HG03045 (cell line): ENCODE data around the gene LIMS2.

Source experiments
- ATAC-seq: cut with Tn5 transposase; IDR thresholded peaks from one replicate; pipeline ENCODE4 v1.9.1; 2021; ENCODE audit warnings: mild to moderate bottlenecking, moderate library complexity; ENCODE audit not compliant: unreplicated experiment

The LIMS2 gene

GRCh38 chr2:127634626-127635379 lies 40.5 kb downstream of the LIMS2 start:
- no peak for ATAC-seq

GRCh38 chr2:127634066-127634617 lies 41.2 kb downstream of the LIMS2 start:
- ATAC-seq = no peak

GRCh38 chr2:127633556-127634065 lies 41.7 kb downstream of the LIMS2 start:
- ATAC-seq = no peak

- no peak for ATAC-seq
Observed at GRCh38 chr2:127632592-127633489, 42.5 kb downstream of the LIMS2 start.

- ATAC-seq = no peak
Observed at GRCh38 chr2:127631997-127632581, 43.2 kb downstream of the LIMS2 start.

- no peak for ATAC-seq
Observed at GRCh38 chr2:127631541-127631996, 43.8 kb downstream of the LIMS2 start.

GRCh38 chr2:127630864-127631540 lies 44.3 kb downstream of the LIMS2 start:
- ATAC-seq = no peak

GRCh38 chr2:127630096-127630863 lies 45.0 kb downstream of the LIMS2 start:
- no peak for ATAC-seq

GRCh38 chr2:127629637-127630036 lies 45.7 kb downstream of the LIMS2 start:
- no peak for ATAC-seq

GRCh38 chr2:127628767-127629614 lies 46.3 kb downstream of the LIMS2 start:
- ATAC-seq = no peak

- ATAC-seq = no peak
Observed at GRCh38 chr2:127627740-127628571, 47.4 kb downstream of the LIMS2 start.

GRCh38 chr2:127626917-127627739 lies 48.2 kb downstream of the LIMS2 start:
- ATAC-seq = no peak

- no peak for ATAC-seq
Observed at GRCh38 chr2:127626175-127626574, 49.2 kb downstream of the LIMS2 start.

- ATAC-seq = no peak
Observed at GRCh38 chr2:127625572-127625951, 49.8 kb downstream of the LIMS2 start.

- no peak for ATAC-seq
Observed at GRCh38 chr2:127624756-127625571, 50.4 kb downstream of the LIMS2 start.

GRCh38 chr2:127624320-127624755 lies 51.0 kb downstream of the LIMS2 start:
- no peak for ATAC-seq
